ENCODE results near the gene WNT10A.
A peak's percentile ranks its signal among the peaks of the same experiment; 100 is the strongest.
"Not testable (repeated sequence)": the region's sequence is repeated elsewhere in the genome, so short reads cannot be mapped to it uniquely, and the experiment has no call there.

The WNT10A gene

GRCh38 chr2:218880102-218880858 lies at the start of gene WNT10A:
Gene WNT10A, plus strand, starts transcription at chr2:218880852. Its CDS starts 144 bp downstream, at chr2:218880996.
- peak within 1 kb of the TSS; percentile 21 for H3K4me3 ChIP-seq
- H3K36me3 ChIP-seq (replicated peaks), result no peaks in the 10 kb centered on the region
- no peak for DNase-seq (ENCODE audit: low spot score in 2 of 2)
- H3K9me3 ChIP-seq, result no peaks in the 10 kb centered on the region
- H3K4me1 ChIP-seq, result peaks cover 2% of the 10 kb centered on the region; the same call in 1 of the 2 replicates
- H3K27me3 ChIP-seq (ENCODE audit: low read depth), result peaks cover 17% of the 10 kb centered on the region
- in situ Hi-C loops (cut with MboI; ENCODE audit: low sequenced_read_pairs), result no loop called here

- Histone ChIP-seq H3K4me3 (no peak within 1 kb of the TSS), H3K4me1 (peaks cover 5% of the 10 kb centered on the region), H3K9me3 (no peaks in the 10 kb centered on the region), H3K27me3 (ENCODE audit: low read depth) (peaks cover 22% of the 10 kb centered on the region), H3K36me3 (replicated peaks) (no peaks in the 10 kb centered on the region)
- in situ Hi-C loops (cut with MboI; ENCODE audit: low sequenced_read_pairs), result no loop called here
- DNase-seq (ENCODE audit: low spot score in 2 of 2), result no peak
Observed at GRCh38 chr2:218831378-218831990, 49.2 kb upstream of the WNT10A start, which contains the start of gene PRKAG3. Gene PRKAG3, minus strand, starts transcription at chr2:218831803.

GRCh38 chr2:218832081-218832480 lies 48.6 kb upstream of the WNT10A start:
- Histone ChIP-seq H3K27me3 (ENCODE audit: low read depth) (peaks cover 22% of the 10 kb centered on the region), H3K36me3 (replicated peaks) (no peaks in the 10 kb centered on the region), H3K4me1 (peaks cover 5% of the 10 kb centered on the region), H3K9me3 (no peaks in the 10 kb centered on the region), H3K4me3 (no peak overlapping the region)
- in situ Hi-C loops (cut with MboI; ENCODE audit: low sequenced_read_pairs), result no loop called here
- DNase-seq (ENCODE audit: low spot score in 2 of 2), result no peak

- Histone ChIP-seq H3K9me3 (peaks cover 3% of the 10 kb centered on the region; the same call in 1 of the 2 replicates), H3K27me3 (ENCODE audit: low read depth) (peaks cover 22% of the 10 kb centered on the region), H3K4me1 (peaks cover 5% of the 10 kb centered on the region), H3K4me3 (no peak overlapping the region), H3K36me3 (replicated peaks) (no peaks in the 10 kb centered on the region)
- DNase-seq (ENCODE audit: low spot score in 2 of 2), result no peak
- in situ Hi-C loops (cut with MboI; ENCODE audit: low sequenced_read_pairs), result no loop called here
Observed at GRCh38 chr2:218832520-218832919, 48.1 kb upstream of the WNT10A start.

GRCh38 chr2:218833023-218833609 lies 47.5 kb upstream of the WNT10A start:
- DNase-seq (ENCODE audit: low spot score in 2 of 2), result no peak
- in situ Hi-C loops (cut with MboI; ENCODE audit: low sequenced_read_pairs), result no loop called here
- Histone ChIP-seq H3K27me3 (ENCODE audit: low read depth) (peaks cover 22% of the 10 kb centered on the region), H3K9me3 (peaks cover 4% of the 10 kb centered on the region; the same call in 1 of the 2 replicates), H3K4me1 (peaks cover 5% of the 10 kb centered on the region), H3K36me3 (replicated peaks) (no peaks in the 10 kb centered on the region), H3K4me3 (no peak overlapping the region)

- Histone ChIP-seq H3K36me3 (replicated peaks) (no peaks in the 10 kb centered on the region), H3K27me3 (ENCODE audit: low read depth) (peaks cover 30% of the 10 kb centered on the region), H3K4me3 (no peak overlapping the region), H3K9me3 (peaks cover 4% of the 10 kb centered on the region; the same call in 1 of the 2 replicates), H3K4me1 (no peaks in the 10 kb centered on the region)
- in situ Hi-C loops (cut with MboI; ENCODE audit: low sequenced_read_pairs), result no loop called here
- no peak for DNase-seq (ENCODE audit: low spot score in 2 of 2)
Observed at GRCh38 chr2:218834685-218835084, 46.0 kb upstream of the WNT10A start.

DNA sequence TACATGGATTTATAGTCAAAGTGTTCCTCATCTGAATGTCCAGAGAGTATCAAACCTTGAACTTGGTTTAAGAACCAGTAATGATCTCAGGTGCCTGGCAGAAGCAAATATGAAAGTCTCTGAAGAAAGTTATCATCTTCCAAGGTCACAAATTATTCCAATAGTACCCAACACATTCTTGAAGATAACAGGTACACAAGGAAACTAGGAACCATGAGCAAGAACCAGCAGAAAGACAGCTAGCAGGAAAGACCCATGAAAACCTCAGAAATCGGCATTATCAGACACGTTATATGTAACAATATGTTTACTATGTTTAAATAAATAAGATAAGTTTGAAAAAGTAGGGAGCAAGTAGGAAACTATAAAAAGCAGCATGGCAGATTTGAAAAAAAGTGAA lies 43.2 kb upstream of the WNT10A start:
- Histone ChIP-seq H3K4me3 (no peak overlapping the region), H3K27me3 (ENCODE audit: low read depth) (peaks cover 16% of the 10 kb centered on the region), H3K4me1 (no peaks in the 10 kb centered on the region), H3K9me3 (peaks cover 4% of the 10 kb centered on the region; the same call in 1 of the 2 replicates), H3K36me3 (replicated peaks) (no peaks in the 10 kb centered on the region)
- in situ Hi-C loops (cut with MboI; ENCODE audit: low sequenced_read_pairs), result no loop called here
- no peak for DNase-seq (ENCODE audit: low spot score in 2 of 2)

DNA sequence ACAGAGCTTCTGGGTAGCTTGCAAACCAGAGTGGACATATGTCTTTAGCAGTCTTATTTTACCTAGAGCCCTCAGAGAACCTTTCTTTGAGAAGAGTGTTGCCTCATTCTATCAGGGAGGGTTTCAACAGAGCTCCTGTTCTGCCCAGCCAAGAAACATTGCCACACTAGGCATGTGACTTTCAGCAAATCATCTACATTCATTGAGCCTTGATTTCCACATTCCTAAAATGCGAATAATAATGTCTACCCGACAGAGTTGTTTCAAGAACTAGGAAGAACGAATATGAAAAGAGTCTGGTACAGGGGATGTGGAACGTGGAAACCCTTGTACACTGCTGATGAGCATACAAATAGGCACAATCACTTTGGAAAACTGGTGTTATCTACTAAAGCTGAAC lies 41.2 kb upstream of the WNT10A start:
- no peak for DNase-seq (ENCODE audit: low spot score in 2 of 2)
- Histone ChIP-seq H3K9me3 (peaks cover 4% of the 10 kb centered on the region; the same call in 1 of the 2 replicates), H3K36me3 (replicated peaks) (no peaks in the 10 kb centered on the region), H3K4me3 (no peak overlapping the region), H3K4me1 (no peaks in the 10 kb centered on the region), H3K27me3 (ENCODE audit: low read depth) (peaks cover 8% of the 10 kb centered on the region)
- in situ Hi-C loops (cut with MboI; ENCODE audit: low sequenced_read_pairs), result no loop called here

- DNase-seq (ENCODE audit: low spot score in 2 of 2), result no peak
- in situ Hi-C loops (cut with MboI; ENCODE audit: low sequenced_read_pairs), result no loop called here
- Histone ChIP-seq H3K4me1 (no peaks in the 10 kb centered on the region), H3K9me3 (peaks cover 4% of the 10 kb centered on the region; the same call in 1 of the 2 replicates), H3K4me3 (no peak overlapping the region), H3K27me3 (ENCODE audit: low read depth) (peaks cover 8% of the 10 kb centered on the region), H3K36me3 (replicated peaks) (no peaks in the 10 kb centered on the region)
Observed at GRCh38 chr2:218839888-218840287, 40.8 kb upstream of the WNT10A start.

DNA sequence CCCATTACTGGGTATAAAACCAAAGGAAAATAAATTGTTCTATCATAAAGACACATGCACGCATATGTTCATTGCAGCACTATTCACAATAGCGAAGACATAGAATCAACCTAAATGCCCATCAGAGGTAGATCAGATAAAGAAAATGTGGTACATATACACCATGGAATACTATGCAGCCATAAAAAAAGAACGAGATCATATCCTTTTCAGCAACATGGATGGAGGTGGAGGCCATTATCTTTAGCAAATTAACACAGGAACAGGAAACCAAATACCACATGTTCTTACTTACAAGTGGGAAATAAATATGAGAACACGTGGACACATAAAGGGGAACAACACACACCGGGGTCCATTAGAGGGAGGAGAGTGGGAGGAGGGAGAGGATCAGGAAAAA lies 36.3 kb upstream of the WNT10A start:
- DNase-seq (ENCODE audit: low spot score in 2 of 2); H3K27me3 ChIP-seq (ENCODE audit: low read depth); H3K4me3 ChIP-seq; H3K4me1 ChIP-seq; H3K9me3 ChIP-seq; in situ Hi-C loops (cut with MboI; ENCODE audit: low sequenced_read_pairs); H3K36me3 ChIP-seq (replicated peaks): not testable (repeated sequence)

- H3K27me3 ChIP-seq (ENCODE audit: low read depth); in situ Hi-C loops (cut with MboI; ENCODE audit: low sequenced_read_pairs); H3K36me3 ChIP-seq (replicated peaks); H3K4me1 ChIP-seq; H3K9me3 ChIP-seq; DNase-seq (ENCODE audit: low spot score in 2 of 2); H3K4me3 ChIP-seq: not testable (repeated sequence)
Observed at GRCh38 chr2:218846963-218847362, 33.7 kb upstream of the WNT10A start.

DNA sequence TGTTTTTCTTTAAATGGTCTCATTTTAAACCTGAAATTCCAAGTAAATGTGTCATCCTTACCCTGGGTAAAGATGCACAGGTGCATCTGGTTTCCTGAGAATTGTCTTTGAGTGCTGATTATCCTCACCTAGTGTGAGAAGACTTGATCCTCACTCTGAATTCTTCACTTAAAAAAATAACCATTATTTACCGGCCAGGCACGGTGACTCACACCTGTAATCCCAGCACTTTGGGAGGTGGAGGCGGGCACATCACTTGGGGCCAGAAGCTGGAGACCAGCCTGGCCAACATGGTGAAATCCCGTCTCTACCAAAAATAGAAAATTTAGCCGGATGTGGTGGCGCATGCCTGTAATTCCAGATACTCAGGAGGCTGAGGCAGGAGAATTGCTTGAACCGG lies 30.9 kb upstream of the WNT10A start:
- DNase-seq (ENCODE audit: low spot score in 2 of 2), result no peak
- no peaks in the 10 kb centered on the region for H3K4me1 ChIP-seq
- no peak overlapping the region for H3K4me3 ChIP-seq
- in situ Hi-C loops (cut with MboI; ENCODE audit: low sequenced_read_pairs), result loop anchor here (5.0 kb wide), 1 partner anchor 122 kb away; no protein-coding TSS in a partner anchor
- no peaks in the 10 kb centered on the region for H3K9me3 ChIP-seq
- H3K36me3 ChIP-seq (replicated peaks), result no peaks in the 10 kb centered on the region
- peaks cover 9% of the 10 kb centered on the region; the same call in 1 of the 2 replicates for H3K27me3 ChIP-seq (ENCODE audit: low read depth)

DNA sequence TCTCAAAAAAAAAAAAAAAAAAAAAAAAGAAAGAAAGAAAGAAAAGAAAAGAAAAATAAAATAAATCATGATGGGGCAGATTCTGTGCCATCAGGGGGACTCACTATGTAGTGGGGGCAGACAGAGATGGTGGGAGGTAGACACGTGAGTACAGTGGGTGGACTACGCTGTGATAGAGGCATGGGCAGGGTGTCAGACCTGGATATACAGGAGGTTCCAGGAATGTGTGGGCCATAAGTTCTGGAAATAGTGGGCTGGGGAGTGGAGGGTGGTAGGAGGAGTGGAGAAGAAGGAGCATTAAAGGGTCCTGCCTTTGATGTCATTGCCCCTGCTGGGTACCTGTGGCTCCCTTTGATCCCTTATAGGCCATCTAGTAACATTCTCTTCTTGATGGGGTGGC lies 29.9 kb upstream of the WNT10A start:
- DNase-seq (ENCODE audit: low spot score in 2 of 2), result no peak
- Histone ChIP-seq H3K4me3 (no peak overlapping the region), H3K27me3 (ENCODE audit: low read depth) (peaks cover 9% of the 10 kb centered on the region; the same call in 1 of the 2 replicates), H3K36me3 (replicated peaks) (no peaks in the 10 kb centered on the region), H3K9me3 (no peaks in the 10 kb centered on the region), H3K4me1 (no peaks in the 10 kb centered on the region)
- in situ Hi-C loops (cut with MboI; ENCODE audit: low sequenced_read_pairs), result loop anchor here (5.0 kb wide), 1 partner anchor 123 kb away; no protein-coding TSS in a partner anchor

DNA sequence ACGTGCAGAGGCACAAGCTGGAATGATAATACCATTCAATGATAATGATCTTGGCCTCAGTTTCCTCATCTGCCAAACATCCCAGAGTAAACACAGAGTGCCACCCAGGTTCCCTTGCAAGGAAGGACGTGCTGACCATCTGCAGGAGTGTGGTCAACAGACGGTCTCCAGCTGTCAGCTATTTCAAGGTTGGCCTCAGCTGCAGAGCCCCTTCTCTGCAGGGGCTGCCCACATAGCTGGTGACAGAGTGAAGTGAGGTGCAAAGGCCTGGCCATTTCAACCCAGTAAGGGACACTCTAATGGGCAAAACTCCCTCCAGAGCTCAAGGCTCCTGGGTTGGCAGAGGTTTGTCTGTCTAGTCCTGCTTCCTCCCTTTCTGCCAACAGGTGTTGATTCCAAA lies 29.4 kb upstream of the WNT10A start:
- in situ Hi-C loops (cut with MboI; ENCODE audit: low sequenced_read_pairs), result loop anchor here (5.0 kb wide), 1 partner anchor 124 kb away; no protein-coding TSS in a partner anchor

More for the DNA sequence above, 29.4 kb upstream of the WNT10A start:
- Histone ChIP-seq H3K4me3 (no peak overlapping the region), H3K36me3 (replicated peaks) (no peaks in the 10 kb centered on the region), H3K9me3 (no peaks in the 10 kb centered on the region), H3K4me1 (no peaks in the 10 kb centered on the region), H3K27me3 (ENCODE audit: low read depth) (peaks cover 9% of the 10 kb centered on the region; the same call in 1 of the 2 replicates)
- no peak for DNase-seq (ENCODE audit: low spot score in 2 of 2)

All from HAP-1 (cell line).